OCI-LY3 (cell line): Measurements from ENCODE around the gene TNFRSF9.

Experiments used
- H2AFZ ChIP-seq: fragments of 200-600, 300-600 bp; shearing (Covaris generic); 2 replicates; pipeline ENCODE4 v1.6.0; 2014; ENCODE audit warnings: antibody characterized with exemption, low read depth, low read length
- H3K27ac ChIP-seq: fragments of 200-600, 300-600 bp; sonication (generic); 2 replicates; pipeline ENCODE4 v1.5.1; 2014; ENCODE audit warnings: mild to moderate bottlenecking, low read length, moderate library complexity, mixed read lengths
- H3K27me3 ChIP-seq: fragments of 200-600, 300-600 bp; sonication (generic); 2 replicates; pipeline ENCODE4 v1.6.1; 2014; ENCODE audit warnings: low read depth, low read length, mixed read lengths
- H3K36me3 ChIP-seq: fragments of 200-600, 300-600 bp; sonication (generic); replicated peaks from 2 replicates; pipeline ENCODE3; 2014; ENCODE audit warnings: low read depth, low read length, mixed read lengths
- H3K4me1 ChIP-seq: fragments of 300-600, 200-600 bp; sonication (generic); 2 replicates; pipeline ENCODE4 v1.6.1; 2014; ENCODE audit warnings: low read length, mixed read lengths
- H3K4me2 ChIP-seq: fragments of 200-600, 300-600 bp; sonication (generic); 2 replicates; pipeline ENCODE4 v1.6.1; 2014; ENCODE audit warnings: low read length, mixed read lengths
- H3K4me3 ChIP-seq: fragments of 300-600, 200-600 bp; sonication (generic); 2 replicates; pipeline ENCODE4 v1.5.1; 2014; ENCODE audit warnings: antibody characterized with exemption, mild to moderate bottlenecking, low read length, moderate library complexity
- H3K79me2 ChIP-seq: fragments of 300-600, 200-600 bp; shearing (Covaris generic); 2 replicates; pipeline ENCODE4 v1.6.1; 2014; ENCODE audit warnings: mild to moderate bottlenecking, low read length, mixed read lengths
- H3K9ac ChIP-seq: fragments of 300-600, 200-600 bp; shearing (Covaris generic); 2 replicates; pipeline ENCODE4 v1.6.0; 2014; ENCODE audit warnings: mild to moderate bottlenecking, low read length, moderate library complexity
- H3K9me3 ChIP-seq: fragments of 200-600, 300-600 bp; shearing (Covaris generic); 2 replicates; pipeline ENCODE4 v1.6.1; 2014; ENCODE audit warnings: low read length, mixed read lengths; ENCODE audit not compliant: insufficient read depth
- H4K20me1 ChIP-seq: fragments of 200-600, 300-600 bp; sonication (generic); 2 replicates; pipeline ENCODE4 v1.6.1; 2016; ENCODE audit warnings: low read length, mixed read lengths; ENCODE audit not compliant: insufficient read depth
- CTCF ChIP-seq: fragments of 200-600, 300-600 bp; sonication (generic); IDR thresholded peaks from 2 replicates; pipeline ENCODE4 v1.5.1; 2014; ENCODE audit warnings: antibody characterized with exemption, low read length, low read depth
- EZH2phosphoT487 ChIP-seq: fragments of 200-600 bp; shearing (Covaris generic); IDR thresholded peaks from 2 replicates; pipeline ENCODE4 v1.6.1; 2018; ENCODE audit warnings: antibody characterized with exemption, mixed run types, low read depth

The TNFRSF9 gene

DNA sequence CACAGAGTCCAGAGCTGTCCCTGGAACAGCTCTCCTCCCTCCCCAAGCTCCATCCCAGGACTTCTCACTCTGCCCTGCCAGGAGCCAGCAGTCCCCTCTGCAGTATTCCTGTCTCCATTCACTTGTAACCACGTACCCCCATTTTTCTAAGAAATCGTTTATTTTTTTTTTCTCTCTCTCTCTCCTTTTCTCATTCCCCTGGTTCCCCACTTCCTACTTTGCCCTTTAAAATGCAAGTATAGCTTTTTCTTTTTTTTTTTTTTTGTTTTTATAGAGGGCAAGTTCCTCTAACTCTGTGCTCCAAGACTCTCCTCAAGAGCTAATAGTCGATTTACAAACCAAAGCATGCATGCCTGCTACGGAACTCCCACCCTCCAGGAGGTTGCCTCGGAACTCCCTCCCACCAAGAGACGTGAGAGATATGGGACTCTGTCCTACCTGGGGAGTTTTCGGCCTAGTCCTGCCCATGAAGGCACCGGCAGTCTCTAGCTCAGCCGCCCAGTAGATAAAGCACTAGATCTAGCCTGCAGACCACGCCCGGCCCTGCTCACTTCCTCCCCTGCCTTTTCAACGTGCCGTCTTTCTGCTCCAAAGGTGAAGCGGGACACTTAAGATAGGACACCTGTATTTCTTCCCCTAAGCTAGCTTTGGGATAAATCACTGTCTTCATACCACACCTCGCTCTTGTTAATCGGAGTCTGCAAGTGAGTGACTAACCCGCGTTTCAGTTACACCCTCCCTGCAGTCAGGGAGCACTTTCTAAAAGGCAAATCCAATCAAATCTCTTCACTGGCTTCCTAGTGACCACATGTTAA lies 27.7 kb downstream of the TNFRSF9 start:
- H3K9me3 ChIP-seq, result no peaks in the 10 kb centered on the region
- peaks cover 5% of the 10 kb centered on the region for H3K27me3 ChIP-seq
- TF ChIP-seq CTCF (no peak), EZH2phosphoT487 (no peak)
- H3K27ac ChIP-seq, result no peak overlapping the region
- no peaks in the 10 kb centered on the region for H3K4me1 ChIP-seq
- H3K36me3 ChIP-seq, result no peaks in the 10 kb centered on the region
- no peak overlapping the region for H3K4me2 ChIP-seq
- no peaks in the 10 kb centered on the region for H3K79me2 ChIP-seq
- H3K4me3 ChIP-seq, result no peak overlapping the region
- no peak overlapping the region for H3K9ac ChIP-seq
- no peaks in the 10 kb centered on the region for H4K20me1 ChIP-seq
- no peak overlapping the region for H2AFZ ChIP-seq

DNA sequence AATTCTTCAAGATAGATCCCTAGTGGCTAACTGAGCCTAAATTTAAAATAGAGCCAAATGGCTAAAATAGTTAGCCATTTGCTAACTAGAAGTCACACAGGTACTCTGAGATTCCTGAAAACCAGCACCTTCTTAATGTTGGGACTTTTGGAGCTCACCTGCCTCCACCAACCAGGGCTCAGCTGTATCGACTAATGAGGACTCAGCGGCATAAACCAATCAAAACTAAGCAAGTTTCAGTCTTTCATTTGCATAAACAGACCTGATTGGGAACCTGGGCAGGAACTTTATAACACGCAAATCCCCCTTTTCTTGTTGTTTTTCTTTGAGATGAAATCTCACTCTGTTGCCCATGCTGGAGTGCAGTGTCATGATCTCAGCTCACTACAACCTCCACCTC lies 28.5 kb downstream of the TNFRSF9 start:
- TF ChIP-seq EZH2phosphoT487, result no peak
- TF ChIP-seq CTCF, result no peak
- H3K9ac ChIP-seq, result no peak overlapping the region
- no peak overlapping the region for H2AFZ ChIP-seq
- no peaks in the 10 kb centered on the region for H3K4me1 ChIP-seq
- H3K4me3 ChIP-seq, result no peak overlapping the region
- H3K4me2 ChIP-seq, result no peak overlapping the region
- H3K27ac ChIP-seq, result no peak overlapping the region
- H3K27me3 ChIP-seq, result peaks cover 5% of the 10 kb centered on the region
- no peaks in the 10 kb centered on the region for H3K79me2 ChIP-seq
- H3K9me3 ChIP-seq, result no peaks in the 10 kb centered on the region
- H4K20me1 ChIP-seq, result no peaks in the 10 kb centered on the region
- H3K36me3 ChIP-seq, result no peaks in the 10 kb centered on the region

DNA sequence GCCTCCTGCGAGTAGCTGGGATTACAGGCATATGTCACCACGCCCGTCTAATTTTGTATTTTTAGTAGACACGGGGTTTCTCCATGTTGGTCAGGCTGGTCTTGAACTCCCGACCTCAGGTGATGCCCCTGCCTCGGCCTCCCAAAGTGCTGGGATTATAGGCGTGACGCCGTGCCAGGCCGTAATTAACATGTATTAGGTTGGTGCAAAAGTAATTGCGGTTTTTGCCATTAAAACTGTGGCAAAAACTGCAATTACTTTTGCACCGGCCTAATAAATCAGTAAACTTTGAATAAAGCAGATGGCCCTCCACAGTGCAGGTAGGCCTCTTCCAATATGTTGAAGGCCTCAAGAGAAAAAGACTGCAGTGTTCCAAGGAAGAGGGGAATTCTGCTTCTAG lies 35.4 kb downstream of the TNFRSF9 start:
- no peak overlapping the region for H3K4me3 ChIP-seq
- no peaks in the 10 kb centered on the region for H3K79me2 ChIP-seq
- H3K4me2 ChIP-seq, result no peak overlapping the region
- no peak overlapping the region for H3K27ac ChIP-seq
- TF ChIP-seq CTCF, result no peak
- no peak for TF ChIP-seq EZH2phosphoT487
- H3K36me3 ChIP-seq, result no peaks in the 10 kb centered on the region
- H3K27me3 ChIP-seq, result no peaks in the 10 kb centered on the region
- H4K20me1 ChIP-seq, result no peaks in the 10 kb centered on the region
- no peaks in the 10 kb centered on the region for H3K4me1 ChIP-seq
- H2AFZ ChIP-seq, result no peak overlapping the region
- no peak overlapping the region for H3K9ac ChIP-seq
- no peaks in the 10 kb centered on the region for H3K9me3 ChIP-seq

- peak overlapping the region; percentile 80 for H3K4me2 ChIP-seq
- H3K4me3 ChIP-seq, result peak overlapping the region; percentile 75
- H3K9me3 ChIP-seq, result no peaks in the 10 kb centered on the region
- H3K9ac ChIP-seq, result no peak overlapping the region; the same call in 1 of the 2 replicates
- TF ChIP-seq EZH2phosphoT487, result no peak
- TF ChIP-seq CTCF, result peak; percentile 59
- H3K36me3 ChIP-seq, result no peaks in the 10 kb centered on the region
- no peaks in the 10 kb centered on the region for H3K4me1 ChIP-seq
- H3K27ac ChIP-seq, result no peak overlapping the region
- H3K27me3 ChIP-seq, result no peaks in the 10 kb centered on the region
- H2AFZ ChIP-seq, result peak overlapping the region; percentile 52; the same call in 1 of the 2 replicates
- no peaks in the 10 kb centered on the region for H4K20me1 ChIP-seq
- no peaks in the 10 kb centered on the region for H3K79me2 ChIP-seq
Measured at GRCh38 chr1:7902478-7903085, 38.1 kb downstream of the TNFRSF9 start.
